ENCODE data around the gene ZNF587. TPM values are rescaled to one million over a fixed set of nuclear protein-coding genes. Genes with fewer than 3 reads are reported as not detected.
A peak's percentile ranks its signal among the peaks of the same experiment; 100 is the strongest.

Gene ZNF587
- polyA plus RNA-seq, 1 experiment = 15.7 TPM

DNA sequence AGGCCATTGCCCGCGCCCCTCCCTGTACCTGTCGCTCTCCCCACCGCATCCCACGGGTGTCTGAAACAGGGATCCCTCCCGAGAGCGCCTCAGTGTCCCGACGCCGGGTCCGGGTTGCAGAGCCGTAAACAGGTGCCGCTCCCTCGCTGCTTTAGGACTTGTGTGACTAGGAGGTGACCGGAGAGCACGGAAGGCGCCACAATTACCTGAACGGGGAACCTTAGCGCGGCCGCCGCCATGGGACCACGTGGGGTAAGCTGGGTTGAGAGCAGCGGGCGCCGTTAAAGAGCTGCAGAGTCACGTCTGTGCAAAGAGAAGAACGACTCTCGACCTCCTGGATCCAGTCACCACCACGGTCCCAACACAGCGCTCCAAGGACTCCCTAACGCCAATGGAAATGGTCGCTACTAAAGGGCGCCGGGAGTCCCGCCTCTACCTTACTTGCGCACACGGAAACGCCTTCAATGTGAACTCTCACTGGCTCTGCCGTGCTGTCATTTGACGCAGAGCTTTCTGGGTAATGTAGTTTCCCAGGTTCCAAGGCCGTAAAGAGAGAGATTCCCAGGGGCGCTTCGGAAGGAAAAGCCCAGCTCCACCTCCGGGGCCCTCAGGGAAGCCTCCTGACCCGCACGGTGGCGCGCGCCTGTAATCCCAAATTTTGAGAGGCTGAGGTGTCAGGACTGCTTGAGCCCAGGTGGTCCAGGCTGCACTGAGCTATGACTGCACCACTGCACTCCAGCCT, 35.0 kb upstream of the ZNF587 start, which contains the start of gene ZNF552:
Gene ZNF552, minus strand, starts transcription at position 409 of the 742 bp plus-strand sequence. Its CDS starts 170 bp downstream, at position 239.
- Histone ChIP-seq H3K27ac (ENCODE audit: low read depth, low read length) (no peak within 1 kb of the TSS), H3K4me3 (ENCODE audit: low read depth, low read length) (peak within 1 kb of the TSS; percentile 95), H3K9me3 (ENCODE audit: control insufficient read depth, insufficient read depth, low read length) (no peaks in the 10 kb centered on the region; the same call in 1 of the 2 replicates), H3K27me3 (ENCODE audit: control insufficient read depth, insufficient read depth, low read length) (no peaks in the 10 kb centered on the region)
- peak; percentile 72 for DNase-seq (ENCODE audit: low read depth, low spot score)
- ChIA-PET CTCF (no interaction called here), POLR2A (interaction anchor here (0.6 to 1.1 kb wide), 6 partner anchors 10 to 116 kb away, joined by 3 to 9 read pairs (median 5); partner anchors contain the start of genes ZNF586 and ZNF587)
- TF ChIP-seq, protein P1, sequence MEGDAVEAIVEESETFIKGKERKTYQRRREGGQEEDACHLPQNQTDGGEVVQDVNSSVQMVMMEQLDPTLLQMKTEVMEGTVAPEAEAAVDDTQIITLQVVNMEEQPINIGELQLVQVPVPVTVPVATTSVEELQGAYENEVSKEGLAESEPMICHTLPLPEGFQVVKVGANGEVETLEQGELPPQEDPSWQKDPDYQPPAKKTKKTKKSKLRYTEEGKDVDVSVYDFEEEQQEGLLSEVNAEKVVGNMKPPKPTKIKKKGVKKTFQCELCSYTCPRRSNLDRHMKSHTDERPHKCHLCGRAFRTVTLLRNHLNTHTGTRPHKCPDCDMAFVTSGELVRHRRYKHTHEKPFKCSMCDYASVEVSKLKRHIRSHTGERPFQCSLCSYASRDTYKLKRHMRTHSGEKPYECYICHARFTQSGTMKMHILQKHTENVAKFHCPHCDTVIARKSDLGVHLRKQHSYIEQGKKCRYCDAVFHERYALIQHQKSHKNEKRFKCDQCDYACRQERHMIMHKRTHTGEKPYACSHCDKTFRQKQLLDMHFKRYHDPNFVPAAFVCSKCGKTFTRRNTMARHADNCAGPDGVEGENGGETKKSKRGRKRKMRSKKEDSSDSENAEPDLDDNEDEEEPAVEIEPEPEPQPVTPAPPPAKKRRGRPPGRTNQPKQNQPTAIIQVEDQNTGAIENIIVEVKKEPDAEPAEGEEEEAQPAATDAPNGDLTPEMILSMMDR (IDR thresholded peaks at IDR 0.05; ENCODE audit: low read depth, low read length) = no peak

- H3K4me3 ChIP-seq (ENCODE audit: low read depth, low read length) = peak overlapping the region; percentile 37
- no peak overlapping the region for H3K27ac ChIP-seq (ENCODE audit: low read depth, low read length)
- POLR2A ChIA-PET = interaction anchor here (0.6 to 1.1 kb wide), 4 partner anchors 11 to 46 kb away, joined by 3 to 8 read pairs (median 5); partner anchors contain the start of genes ZNF586 and ZNF587
Observed at GRCh38 chr19:57815247-57816075, 34.2 kb upstream of the ZNF587 start.

DNA sequence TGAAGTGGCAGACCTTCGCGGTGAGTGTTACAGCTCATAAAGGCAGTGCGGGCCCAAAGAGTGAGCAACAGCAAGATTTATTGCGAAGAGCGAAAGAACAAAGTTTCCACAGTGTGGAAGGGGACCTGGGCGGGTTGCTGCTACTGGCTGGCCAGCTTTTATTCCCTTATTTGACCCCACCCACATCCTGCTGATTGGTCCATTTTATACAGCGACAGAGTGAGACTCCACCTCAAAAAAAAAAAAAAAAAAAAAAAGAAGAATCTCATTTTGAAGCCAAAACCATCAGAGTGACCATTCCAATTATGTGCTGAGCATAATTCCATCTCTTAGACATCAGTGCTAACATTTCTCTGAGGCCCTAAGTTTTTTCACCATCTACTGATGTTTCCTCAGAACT, 33.0 kb upstream of the ZNF587 start:
- ChIA-PET CTCF (interaction anchor here (0.7 kb wide), 1 partner anchor 153 kb away, joined by 5 read pairs; no protein-coding TSS in a partner anchor), POLR2A (no interaction called here)
- Histone ChIP-seq H3K27me3 (ENCODE audit: control insufficient read depth, insufficient read depth, low read length) (no peaks in the 10 kb centered on the region), H3K27ac (ENCODE audit: low read depth, low read length) (no peak overlapping the region), H3K4me3 (ENCODE audit: low read depth, low read length) (no peak overlapping the region), H3K9me3 (ENCODE audit: control insufficient read depth, insufficient read depth, low read length) (no peaks in the 10 kb centered on the region; the same call in 1 of the 2 replicates)
- DNase-seq (ENCODE audit: low read depth, low spot score) = no peak
- TF ChIP-seq, protein P1 (IDR thresholded peaks at IDR 0.05; ENCODE audit: low read depth, low read length) = no peak

More at GRCh38 chr19:57815247-57816075, 34.2 kb upstream of the ZNF587 start:
- TF ChIP-seq, protein P1 (IDR thresholded peaks at IDR 0.05; ENCODE audit: low read depth, low read length) = no peak
- no peak for DNase-seq (ENCODE audit: low read depth, low spot score)
- CTCF ChIA-PET = no interaction called here
- Histone ChIP-seq H3K27me3 (ENCODE audit: control insufficient read depth, insufficient read depth, low read length) (no peaks in the 10 kb centered on the region), H3K9me3 (ENCODE audit: control insufficient read depth, insufficient read depth, low read length) (no peaks in the 10 kb centered on the region; the same call in 1 of the 2 replicates)

- ChIA-PET CTCF (no interaction called here), POLR2A (interaction anchor here (0.7 kb wide), 1 partner anchor 62 kb away, joined by 6 read pairs; no protein-coding TSS in a partner anchor)
- no peak for DNase-seq (ENCODE audit: low read depth, low spot score)
- H3K4me3 ChIP-seq (ENCODE audit: low read depth, low read length) = no peak overlapping the region
- H3K27me3 ChIP-seq (ENCODE audit: control insufficient read depth, insufficient read depth, low read length) = no peaks in the 10 kb centered on the region
- no peaks in the 10 kb centered on the region; the same call in 1 of the 2 replicates for H3K9me3 ChIP-seq (ENCODE audit: control insufficient read depth, insufficient read depth, low read length)
- no peak overlapping the region for H3K27ac ChIP-seq (ENCODE audit: low read depth, low read length)
- TF ChIP-seq, protein P1 (IDR thresholded peaks at IDR 0.05; ENCODE audit: low read depth, low read length) = no peak
Observed at GRCh38 chr19:57817976-57818375, 31.7 kb upstream of the ZNF587 start.
